ENCODE measurements around the gene TAS1R2.

- TF ChIP-seq TAF1 (CRISPR knock-in tag; IDR thresholded peaks at IDR 0.05) = no peak
- TF ChIP-seq POLR2AphosphoS5 (IDR thresholded peaks at IDR 0.05; ENCODE audit: low read depth, low read length) = no peak
- no peak for TF ChIP-seq ZNF274 (CRISPR knock-in tag; IDR thresholded peaks at IDR 0.05)
- TF ChIP-seq MYNN (CRISPR knock-in tag; IDR thresholded peaks at IDR 0.05; ENCODE audit: low read depth) = no peak
- TF ChIP-seq, protein P1, sequence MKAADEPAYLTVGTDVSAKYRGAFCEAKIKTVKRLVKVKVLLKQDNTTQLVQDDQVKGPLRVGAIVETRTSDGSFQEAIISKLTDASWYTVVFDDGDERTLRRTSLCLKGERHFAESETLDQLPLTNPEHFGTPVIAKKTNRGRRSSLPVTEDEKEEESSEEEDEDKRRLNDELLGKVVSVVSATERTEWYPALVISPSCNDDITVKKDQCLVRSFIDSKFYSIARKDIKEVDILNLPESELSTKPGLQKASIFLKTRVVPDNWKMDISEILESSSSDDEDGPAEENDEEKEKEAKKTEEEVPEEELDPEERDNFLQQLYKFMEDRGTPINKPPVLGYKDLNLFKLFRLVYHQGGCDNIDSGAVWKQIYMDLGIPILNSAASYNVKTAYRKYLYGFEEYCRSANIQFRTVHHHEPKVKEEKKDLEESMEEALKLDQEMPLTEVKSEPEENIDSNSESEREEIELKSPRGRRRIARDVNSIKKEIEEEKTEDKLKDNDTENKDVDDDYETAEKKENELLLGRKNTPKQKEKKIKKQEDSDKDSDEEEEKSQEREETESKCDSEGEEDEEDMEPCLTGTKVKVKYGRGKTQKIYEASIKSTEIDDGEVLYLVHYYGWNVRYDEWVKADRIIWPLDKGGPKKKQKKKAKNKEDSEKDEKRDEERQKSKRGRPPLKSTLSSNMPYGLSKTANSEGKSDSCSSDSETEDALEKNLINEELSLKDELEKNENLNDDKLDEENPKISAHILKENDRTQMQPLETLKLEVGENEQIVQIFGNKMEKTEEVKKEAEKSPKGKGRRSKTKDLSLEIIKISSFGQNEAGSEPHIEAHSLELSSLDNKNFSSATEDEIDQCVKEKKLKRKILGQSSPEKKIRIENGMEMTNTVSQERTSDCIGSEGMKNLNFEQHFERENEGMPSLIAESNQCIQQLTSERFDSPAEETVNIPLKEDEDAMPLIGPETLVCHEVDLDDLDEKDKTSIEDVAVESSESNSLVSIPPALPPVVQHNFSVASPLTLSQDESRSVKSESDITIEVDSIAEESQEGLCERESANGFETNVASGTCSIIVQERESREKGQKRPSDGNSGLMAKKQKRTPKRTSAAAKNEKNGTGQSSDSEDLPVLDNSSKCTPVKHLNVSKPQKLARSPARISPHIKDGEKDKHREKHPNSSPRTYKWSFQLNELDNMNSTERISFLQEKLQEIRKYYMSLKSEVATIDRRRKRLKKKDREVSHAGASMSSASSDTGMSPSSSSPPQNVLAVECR (CRISPR knock-in tag; IDR thresholded peaks at IDR 0.05; ENCODE audit: borderline replicate concordance) = no peak
- no peak for TF ChIP-seq STAG1 (CRISPR knock-in tag; IDR thresholded peaks at IDR 0.05)
- no peak for TF ChIP-seq POLR2A (IDR thresholded peaks at IDR 0.05; ENCODE audit: insufficient read depth in 1 of 2, low read depth in 2 of 2, low read length in 2 of 2)
- no peak for TF ChIP-seq PHF8 (CRISPR knock-in tag; IDR thresholded peaks at IDR 0.05)
- no peak for TF ChIP-seq KLF6 (CRISPR knock-in tag; IDR thresholded peaks at IDR 0.05)
- no peak for TF ChIP-seq TBP (CRISPR knock-in tag; IDR thresholded peaks at IDR 0.05)
Observed at GRCh38 chr1:18805925-18806849, 53.3 kb downstream of the TAS1R2 start.

Data from HepG2 (cell line).